ENCODE results near the gene RSPH4A. TPM values are rescaled to one million over a fixed set of nuclear protein-coding genes. Genes with fewer than 3 reads are reported as not detected.
"Not testable (repeated sequence)": the region's sequence is repeated elsewhere in the genome, so short reads cannot be mapped to it uniquely, and the experiment has no call there.

Gene RSPH4A
- total RNA-seq, 4 donors from 2014 or later: 0.29 to 0.50 TPM; not detected in 2

GRCh38 chr6:116662202-116662601, 45.9 kb downstream of the RSPH4A start:
- H3K36me3 ChIP-seq: peaks cover 0 to 16% (median 12%) of the 10 kb centered on the region in 4 donors
- WGBS: 100% methylated on average over 1 of the region's 1 CpG
- H3K27ac ChIP-seq (replicated peaks in 1 of 4): no peak overlapping the region
- H3K9me3 ChIP-seq: no peaks in the 10 kb centered on the region
- no peak for DNase-seq (ENCODE audit: extremely low spot score)
- TF ChIP-seq POLR2A (IDR thresholded peaks at IDR 0.05; ENCODE audit: low read depth): no peak
- no peak for TF ChIP-seq CTCF (IDR thresholded peaks at IDR 0.05)
- no peak for TF ChIP-seq EP300 (IDR thresholded peaks at IDR 0.05)
- TF ChIP-seq POLR2AphosphoS5 (IDR thresholded peaks at IDR 0.05): no peak
- H3K27me3 ChIP-seq: no peaks in the 10 kb centered on the region
- H3K4me3 ChIP-seq: no peak overlapping the region
- H3K4me1 ChIP-seq: peaks cover 15 to 28% (median 24%) of the 10 kb centered on the region in 4 donors
- intact Hi-C loops (cut with DNase I): no loop called here

GRCh38 chr6:116663308-116663707, 47.0 kb downstream of the RSPH4A start:
- Histone ChIP-seq H3K27ac (replicated peaks in 1 of 4) (no peak overlapping the region), H3K9me3 (no peaks in the 10 kb centered on the region), H3K36me3 (peaks cover 0 to 6% (median 3%) of the 10 kb centered on the region in 4 donors), H3K4me1 (peaks cover 15 to 38% (median 33%) of the 10 kb centered on the region in 4 donors), H3K27me3 (no peaks in the 10 kb centered on the region), H3K4me3 (no peak overlapping the region)
- intact Hi-C loops (cut with DNase I): no loop called here
- TF ChIP-seq CTCF (IDR thresholded peaks at IDR 0.05) (no peak), POLR2A (IDR thresholded peaks at IDR 0.05; ENCODE audit: low read depth) (no peak), POLR2AphosphoS5 (IDR thresholded peaks at IDR 0.05) (no peak), EP300 (IDR thresholded peaks at IDR 0.05) (no peak)
- 91% methylated on average over 3 of the region's 3 CpGs for WGBS
- no peak for DNase-seq (ENCODE audit: extremely low spot score)

GRCh38 chr6:116664169-116664568, 47.9 kb downstream of the RSPH4A start:
- 95% methylated on average over 2 of the region's 2 CpGs for WGBS
- H3K36me3 ChIP-seq; H3K4me3 ChIP-seq; intact Hi-C loops (cut with DNase I); DNase-seq (ENCODE audit: extremely low spot score); H3K27ac ChIP-seq (replicated peaks in 1 of 4); H3K27me3 ChIP-seq; H3K9me3 ChIP-seq: not testable (repeated sequence)
- H3K4me1 ChIP-seq: peaks cover 15 to 38% (median 33%) of the 10 kb centered on the region in 4 donors

GRCh38 chr6:116665464-116665863, 49.2 kb downstream of the RSPH4A start:
- intact Hi-C loops (cut with DNase I): no loop called here
- no peaks in the 10 kb centered on the region for H3K27me3 ChIP-seq
- peaks cover 15 to 38% (median 33%) of the 10 kb centered on the region in 4 donors for H3K4me1 ChIP-seq
- H3K4me3 ChIP-seq: no peak overlapping the region
- H3K9me3 ChIP-seq: no peaks in the 10 kb centered on the region
- no peak for TF ChIP-seq CTCF (IDR thresholded peaks at IDR 0.05)
- no peak for TF ChIP-seq EP300 (IDR thresholded peaks at IDR 0.05)
- TF ChIP-seq POLR2A (IDR thresholded peaks at IDR 0.05; ENCODE audit: low read depth): no peak
- TF ChIP-seq POLR2AphosphoS5 (IDR thresholded peaks at IDR 0.05): no peak
- DNase-seq (ENCODE audit: extremely low spot score): no peak
- H3K27ac ChIP-seq (replicated peaks in 1 of 4): no peak overlapping the region
- 81% methylated on average over 7 of the region's 7 CpGs for WGBS
- no peaks in the 10 kb centered on the region for H3K36me3 ChIP-seq

GRCh38 chr6:116666869-116667268, 50.6 kb downstream of the RSPH4A start:
- no peak for DNase-seq (ENCODE audit: extremely low spot score)
- Histone ChIP-seq H3K36me3 (no peaks in the 10 kb centered on the region), H3K27ac (replicated peaks in 1 of 4) (no peak overlapping the region), H3K4me3 (no peak overlapping the region), H3K9me3 (no peaks in the 10 kb centered on the region), H3K4me1 (peaks cover 15 to 38% (median 33%) of the 10 kb centered on the region in 4 donors), H3K27me3 (no peaks in the 10 kb centered on the region)
- 81% methylated on average over 1 of the region's 1 CpG for WGBS
- intact Hi-C loops (cut with DNase I): no loop called here
- TF ChIP-seq POLR2AphosphoS5 (IDR thresholded peaks at IDR 0.05): no peak
- no peak for TF ChIP-seq EP300 (IDR thresholded peaks at IDR 0.05)
- TF ChIP-seq POLR2A (IDR thresholded peaks at IDR 0.05; ENCODE audit: low read depth): no peak
- TF ChIP-seq CTCF (IDR thresholded peaks at IDR 0.05): no peak
